Astrocyte (in vitro differentiated cells and primary cell): Measurements from ENCODE around the gene GOLPH3. TPM values are rescaled to one million over a fixed set of nuclear protein-coding genes. Genes with fewer than 3 reads are reported as not detected.
A peak's percentile ranks its signal among the peaks of the same experiment; 100 is the strongest.

ENCODE experiments used
- DNase-seq: peaks from one replicate; pipeline ENCODE4 v3.0.0-alpha.2; 2010; ENCODE audit warnings: low read depth
- FAIRE-seq: peaks from 2 replicates; lab custom pipeline; 2011; peaks lifted over from hg19 to GRCh38; lab: Jason Lieb, UNC
- H2AFZ ChIP-seq: 2 replicates; pipeline ENCODE4 v1.6.0; 2012; ENCODE audit warnings: low read depth, low read length, inconsistent platforms
- H3K27ac ChIP-seq: 2 replicates; pipeline ENCODE4 v1.5.1; 2011; ENCODE audit warnings: low read depth, low read length, inconsistent platforms
- H3K27me3 ChIP-seq: 2 replicates; pipeline ENCODE4 v1.6.0; 2011; ENCODE audit warnings: low read length, inconsistent platforms; ENCODE audit not compliant: insufficient read depth
- H3K36me3 ChIP-seq: 2 replicates; pipeline ENCODE4 v1.5.1; 2011; ENCODE audit warnings: low read length, inconsistent platforms; ENCODE audit not compliant: insufficient read depth
- H3K4me1 ChIP-seq: 2 replicates; pipeline ENCODE4 v1.5.1; 2011; ENCODE audit warnings: low read length, inconsistent platforms; ENCODE audit not compliant: insufficient read depth
- H3K4me2 ChIP-seq: 2 replicates; pipeline ENCODE4 v1.6.0; 2012; ENCODE audit warnings: low read length, inconsistent platforms
- H3K4me3 ChIP-seq: 2 replicates; pipeline ENCODE4 v1.5.1; 2011; ENCODE audit warnings: low read depth, mild to moderate bottlenecking, low read length, inconsistent platforms; ENCODE audit not compliant: insufficient read depth
- H3K79me2 ChIP-seq: 2 replicates; pipeline ENCODE4 v1.6.0; 2012; ENCODE audit warnings: mild to moderate bottlenecking, low read length, inconsistent platforms; ENCODE audit not compliant: insufficient read depth
- H3K9ac ChIP-seq: 2 replicates; pipeline ENCODE4 v1.6.0; 2012; ENCODE audit warnings: mild to moderate bottlenecking, low read length, inconsistent platforms
- H3K9me3 ChIP-seq: 2 replicates; pipeline ENCODE4 v1.5.1; 2012; ENCODE audit warnings: low read depth, mild to moderate bottlenecking, low read length, inconsistent platforms; ENCODE audit not compliant: insufficient read depth
- H4K20me1 ChIP-seq: 2 replicates; pipeline ENCODE4 v1.6.0; 2012; ENCODE audit warnings: low read length, inconsistent platforms; ENCODE audit not compliant: insufficient read depth
- H3K27ac Mint-ChIP-seq: one replicate; pipeline ENCODE4 v1.8.0; 2021; ENCODE audit warnings: mild to moderate bottlenecking, mixed read lengths; ENCODE audit not compliant: unreplicated experiment
- H3K27me3 Mint-ChIP-seq: one replicate; pipeline ENCODE4 v1.8.0; 2021; ENCODE audit warnings: low read depth, mixed read lengths; ENCODE audit not compliant: unreplicated experiment
- H3K36me3 Mint-ChIP-seq: one replicate; pipeline ENCODE4 v1.8.0; 2021; ENCODE audit warnings: low read depth, mixed read lengths; ENCODE audit not compliant: unreplicated experiment
- H3K4me1 Mint-ChIP-seq: one replicate; pipeline ENCODE4 v1.8.0; 2021; ENCODE audit warnings: low read depth, mixed read lengths; ENCODE audit not compliant: unreplicated experiment
- H3K4me3 Mint-ChIP-seq: one replicate; pipeline ENCODE4 v1.8.0; 2021; ENCODE audit warnings: mild to moderate bottlenecking, moderate library complexity, mixed read lengths; ENCODE audit not compliant: unreplicated experiment
- H3K9me3 Mint-ChIP-seq: one replicate; pipeline ENCODE4 v1.8.0; 2021; ENCODE audit warnings: mild to moderate bottlenecking, mixed read lengths; ENCODE audit not compliant: unreplicated experiment
- EZH2 ChIP-seq: IDR thresholded peaks from 2 replicates; pipeline ENCODE4 v1.6.1; 2012; ENCODE audit warnings: mild to moderate bottlenecking, low read length, inconsistent platforms; ENCODE audit not compliant: insufficient read depth
- total RNA-seq: library from RNA; stranded (reverse); gene quantifications from 2 replicates; pipeline ENCODE4 v1.2.1, GENCODE V29; 2021
- TF ChIP-seq, protein P1 (sequence below): IDR thresholded peaks from 2 replicates; pipeline ENCODE4 v1.5.1; 2011; ENCODE audit warnings: low read depth, mild to moderate bottlenecking, inconsistent platforms, low read length, moderate library complexity; ENCODE audit not compliant: insufficient read depth

Gene GOLPH3
- total RNA-seq, 1 donor from 2014 or later = 114 TPM

DNA sequence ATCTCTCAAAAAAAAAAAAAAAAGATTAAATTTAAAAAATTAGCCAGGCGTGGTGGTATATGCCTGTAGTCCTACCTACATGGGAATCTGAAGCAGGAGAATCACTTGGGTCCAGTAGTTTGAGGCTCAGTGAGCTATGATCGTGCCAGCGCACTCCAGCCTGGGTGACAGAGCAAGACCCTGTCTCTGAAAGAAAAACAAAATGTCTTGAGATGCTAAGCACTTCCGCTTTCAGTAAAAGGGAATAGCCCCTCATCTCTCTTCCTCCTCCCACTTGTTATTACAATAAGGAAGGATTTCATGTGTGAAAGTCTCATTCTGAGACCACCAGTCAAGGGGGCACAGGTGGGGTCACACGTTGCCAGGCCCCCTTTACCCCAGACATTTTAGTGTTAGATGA lies 79.4 kb downstream of the GOLPH3 start:
- Histone ChIP-seq H4K20me1 (peaks cover 9% of the 10 kb centered on the region), H3K4me3 (no peak overlapping the region), H3K9me3 (no peaks in the 10 kb centered on the region), H3K9ac (no peak overlapping the region), H3K27ac (no peak overlapping the region), H3K4me2 (no peak overlapping the region), H3K36me3 (peaks cover 16% of the 10 kb centered on the region), H3K27me3 (no peaks in the 10 kb centered on the region), H3K4me1 (no peaks in the 10 kb centered on the region), H3K79me2 (no peaks in the 10 kb centered on the region), H2AFZ (no peak overlapping the region)
- Mint-ChIP-seq H3K27me3 (no peaks in the 10 kb centered on the region), H3K9me3 (no peaks in the 10 kb centered on the region), H3K4me1 (peaks cover 19% of the 10 kb centered on the region), H3K36me3 (peaks cover 18% of the 10 kb centered on the region), H3K27ac (peak overlapping the region; percentile 18), H3K4me3 (no peak overlapping the region)
- no peak for TF ChIP-seq EZH2
- TF ChIP-seq, protein P1, sequence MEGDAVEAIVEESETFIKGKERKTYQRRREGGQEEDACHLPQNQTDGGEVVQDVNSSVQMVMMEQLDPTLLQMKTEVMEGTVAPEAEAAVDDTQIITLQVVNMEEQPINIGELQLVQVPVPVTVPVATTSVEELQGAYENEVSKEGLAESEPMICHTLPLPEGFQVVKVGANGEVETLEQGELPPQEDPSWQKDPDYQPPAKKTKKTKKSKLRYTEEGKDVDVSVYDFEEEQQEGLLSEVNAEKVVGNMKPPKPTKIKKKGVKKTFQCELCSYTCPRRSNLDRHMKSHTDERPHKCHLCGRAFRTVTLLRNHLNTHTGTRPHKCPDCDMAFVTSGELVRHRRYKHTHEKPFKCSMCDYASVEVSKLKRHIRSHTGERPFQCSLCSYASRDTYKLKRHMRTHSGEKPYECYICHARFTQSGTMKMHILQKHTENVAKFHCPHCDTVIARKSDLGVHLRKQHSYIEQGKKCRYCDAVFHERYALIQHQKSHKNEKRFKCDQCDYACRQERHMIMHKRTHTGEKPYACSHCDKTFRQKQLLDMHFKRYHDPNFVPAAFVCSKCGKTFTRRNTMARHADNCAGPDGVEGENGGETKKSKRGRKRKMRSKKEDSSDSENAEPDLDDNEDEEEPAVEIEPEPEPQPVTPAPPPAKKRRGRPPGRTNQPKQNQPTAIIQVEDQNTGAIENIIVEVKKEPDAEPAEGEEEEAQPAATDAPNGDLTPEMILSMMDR = no peak
- no peak for FAIRE-seq
- DNase-seq = no peak

DNA sequence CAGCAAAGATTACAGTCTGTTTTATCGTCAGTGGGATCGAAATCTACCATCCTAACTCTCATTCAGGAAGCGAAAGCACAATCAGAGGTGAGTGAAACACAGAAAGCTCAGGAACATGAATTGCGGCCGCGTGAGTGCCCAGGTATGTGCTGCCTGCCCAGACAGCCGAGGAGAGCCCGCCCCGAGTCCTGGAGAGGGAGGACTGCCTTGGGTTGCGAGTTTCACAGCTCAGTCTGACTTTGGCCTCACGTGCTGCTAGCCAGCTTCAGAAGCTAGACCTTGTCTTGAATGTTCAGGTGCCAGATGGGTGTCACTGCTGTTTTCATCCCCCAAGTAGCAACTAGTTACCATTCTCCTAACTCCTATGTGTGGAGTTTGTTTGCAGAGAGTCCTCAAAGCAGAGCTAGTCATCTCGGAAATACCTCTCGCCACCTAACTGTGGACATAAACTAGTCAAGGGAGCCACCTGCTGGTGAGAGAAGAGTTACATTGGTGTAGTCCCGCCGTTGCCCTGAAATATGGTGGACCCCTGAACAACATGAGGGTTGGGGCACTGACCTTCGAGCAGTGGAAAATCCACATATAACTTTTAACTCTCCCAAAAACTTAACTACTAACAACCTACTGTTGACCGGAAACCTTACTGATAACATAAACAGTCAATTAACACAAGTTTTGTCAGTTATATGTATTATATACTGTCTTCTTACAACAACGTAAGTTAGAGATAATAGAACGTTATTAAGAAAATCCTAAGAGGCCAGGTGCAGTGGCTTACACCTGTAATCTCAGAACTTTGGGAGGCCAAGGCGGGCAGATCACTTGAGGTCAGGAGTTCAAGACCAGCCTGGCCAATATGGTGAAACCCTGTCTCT lies 80.9 kb downstream of the GOLPH3 start:
- Histone ChIP-seq H3K4me3 (no peak overlapping the region), H3K4me2 (no peak overlapping the region), H3K9me3 (no peaks in the 10 kb centered on the region), H3K36me3 (peaks cover 5% of the 10 kb centered on the region), H3K27me3 (no peaks in the 10 kb centered on the region), H3K9ac (no peak overlapping the region), H3K4me1 (no peaks in the 10 kb centered on the region), H4K20me1 (peaks cover 3% of the 10 kb centered on the region), H3K79me2 (no peaks in the 10 kb centered on the region), H3K27ac (no peak overlapping the region), H2AFZ (no peak overlapping the region)
- Mint-ChIP-seq H3K9me3 (no peaks in the 10 kb centered on the region), H3K4me1 (peaks cover 14% of the 10 kb centered on the region), H3K27ac (no peak overlapping the region), H3K4me3 (no peak overlapping the region), H3K36me3 (peaks cover 22% of the 10 kb centered on the region), H3K27me3 (no peaks in the 10 kb centered on the region)
- DNase-seq (peak; percentile 52), FAIRE-seq (no peak)
- TF ChIP-seq, protein P1 = peak; percentile 77
- TF ChIP-seq EZH2 = no peak

DNA sequence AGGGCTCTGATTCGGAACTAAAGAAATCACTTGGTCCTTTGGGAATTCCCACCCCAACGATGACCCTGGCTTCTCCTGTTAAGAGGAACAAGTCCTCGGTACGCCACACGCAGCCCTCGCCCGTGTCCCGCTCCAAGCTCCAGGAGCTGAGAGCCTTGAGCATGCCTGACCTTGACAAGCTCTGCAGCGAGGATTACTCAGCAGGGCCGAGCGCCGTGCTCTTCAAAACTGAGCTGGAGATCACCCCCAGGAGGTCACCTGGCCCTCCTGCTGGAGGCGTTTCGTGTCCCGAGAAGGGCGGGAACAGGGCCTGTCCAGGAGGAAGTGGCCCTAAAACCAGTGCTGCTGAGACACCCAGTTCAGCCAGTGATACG lies 83.4 kb downstream of the GOLPH3 start:
- H3K27ac Mint-ChIP-seq = no peak overlapping the region

More for the DNA sequence above, 83.4 kb downstream of the GOLPH3 start:
- Histone ChIP-seq H3K9me3 (no peaks in the 10 kb centered on the region), H3K4me3 (no peak overlapping the region), H3K4me1 (no peaks in the 10 kb centered on the region), H3K79me2 (no peaks in the 10 kb centered on the region), H3K4me2 (no peak overlapping the region), H2AFZ (no peak overlapping the region), H3K9ac (no peak overlapping the region), H4K20me1 (no peaks in the 10 kb centered on the region), H3K36me3 (peaks cover 2% of the 10 kb centered on the region), H3K27me3 (no peaks in the 10 kb centered on the region), H3K27ac (no peak overlapping the region)
- Mint-ChIP-seq H3K36me3 (peaks cover 29% of the 10 kb centered on the region), H3K9me3 (no peaks in the 10 kb centered on the region), H3K27me3 (no peaks in the 10 kb centered on the region), H3K4me1 (peaks cover 14% of the 10 kb centered on the region), H3K4me3 (no peak overlapping the region)
- FAIRE-seq (no peak), DNase-seq (no peak)
- no peak for TF ChIP-seq EZH2
- TF ChIP-seq, protein P1 = no peak
